Activated T-helper 1 cell treated with anti-CD3 and anti-CD28 coated beads, Interleukin-12 subunit alpha, Interleukin-12 subunit beta, Interleukin-2, Interleukin-4 antibody, amounts not matched to agents 30 ng/mL and 10 ng/mL and 1 ng/mL, durations not matched to agents 14 hours and 24 hours and 36 hours (primary cell): ENCODE results near the gene PAGE2B. TPM values are rescaled to one million over a fixed set of nuclear protein-coding genes. Genes with fewer than 3 reads are reported as not detected.
"Not testable (repeated sequence)": the region's sequence is repeated elsewhere in the genome, so short reads cannot be mapped to it uniquely, and the experiment has no call there.

Experiments used
- DNase-seq: peaks from one replicate; pipeline ENCODE4 v3.0.0; 2021; ENCODE audit warnings: low spot score
- H3K27ac Mint-ChIP-seq: one replicate; pipeline ENCODE4 v1.8.0; 2021; ENCODE audit warnings: mild to moderate bottlenecking, mixed read lengths
- H3K27me3 Mint-ChIP-seq: one replicate; pipeline ENCODE4 v1.8.0; 2022; ENCODE audit warnings: mild to moderate bottlenecking, moderate library complexity, mixed read lengths; ENCODE audit not compliant: insufficient read depth
- H3K36me3 Mint-ChIP-seq: one replicate; pipeline ENCODE4 v1.8.0; 2021; ENCODE audit warnings: low read depth, mixed read lengths
- H3K4me1 Mint-ChIP-seq: one replicate; pipeline ENCODE4 v1.8.0; 2021; ENCODE audit warnings: low read depth, mixed read lengths
- H3K4me3 Mint-ChIP-seq: one replicate; pipeline ENCODE4 v1.8.0; 2021; ENCODE audit warnings: mild to moderate bottlenecking, moderate library complexity, mixed read lengths
- H3K9me3 Mint-ChIP-seq: one replicate; pipeline ENCODE4 v1.8.0; 2021; ENCODE audit warnings: mixed read lengths
- intact Hi-C: fragments of 100-400 bp; cut with micrococcal nuclease; formaldehyde crosslinking; loops from one replicate; pipeline ENCODE4 v1.15.1; 2024
- total RNA-seq: library from RNA; stranded (reverse); gene quantifications from 2 replicates; pipeline ENCODE4 v1.2.3, GENCODE V29; 2022

PAGE2B gene
- not detected in 2 replicates for total RNA-seq

DNA sequence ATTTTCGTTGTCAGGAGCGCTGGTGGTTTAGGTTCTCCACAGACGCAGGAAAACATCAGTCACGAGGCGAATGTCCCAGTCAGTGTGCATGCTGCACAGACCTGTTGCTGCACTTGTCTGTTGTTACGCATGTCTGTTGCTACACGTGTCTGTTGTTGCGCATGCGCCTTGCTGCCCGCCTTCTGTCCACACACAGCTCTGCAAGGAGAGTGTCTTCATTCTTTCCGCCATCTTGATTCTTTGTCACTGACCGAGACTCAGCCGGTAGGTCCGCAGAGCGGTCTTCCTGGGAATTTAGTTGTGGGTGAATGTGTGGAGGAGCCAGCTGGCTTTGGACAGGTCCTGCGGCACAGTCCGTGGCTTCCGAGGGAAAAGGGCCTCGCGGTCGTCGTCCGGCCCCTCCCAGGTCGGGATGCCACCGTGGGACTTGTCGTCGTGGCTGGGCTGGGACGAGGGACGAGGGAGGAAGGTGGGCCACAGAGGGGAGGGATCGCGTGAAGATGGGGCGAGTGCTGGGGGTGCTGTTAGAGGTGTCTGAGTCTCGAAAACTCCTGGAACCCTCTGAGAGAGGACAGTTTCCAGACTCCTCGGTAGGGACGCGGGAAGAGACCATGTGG is at the start of gene PAGE2B:
Gene PAGE2B (plus strand): TSS at position 180 of the 617 bp plus-strand sequence. CDS start 1,012 bp downstream, outside the sequence.
- no peaks in the 10 kb centered on the region for H3K36me3 Mint-ChIP-seq
- no peak for DNase-seq
- no peaks in the 10 kb centered on the region for H3K9me3 Mint-ChIP-seq
- intact Hi-C loops: no loop called here
- no peak within 1 kb of the TSS for H3K27ac Mint-ChIP-seq
- no peaks in the 10 kb centered on the region for H3K4me1 Mint-ChIP-seq
- H3K4me3 Mint-ChIP-seq: no peak within 1 kb of the TSS
- no peaks in the 10 kb centered on the region for H3K27me3 Mint-ChIP-seq

- no peak overlapping the region for H3K4me3 Mint-ChIP-seq
- H3K9me3 Mint-ChIP-seq: no peaks in the 10 kb centered on the region
- H3K4me1 Mint-ChIP-seq: no peaks in the 10 kb centered on the region
- H3K27ac Mint-ChIP-seq: no peak overlapping the region
- H3K36me3 Mint-ChIP-seq: no peaks in the 10 kb centered on the region
- DNase-seq: no peak
- H3K27me3 Mint-ChIP-seq: peaks cover 2% of the 10 kb centered on the region
- intact Hi-C loops: no loop called here
Observed at GRCh38 chrX:55026143-55026542, 48.7 kb upstream of the PAGE2B start.

DNA sequence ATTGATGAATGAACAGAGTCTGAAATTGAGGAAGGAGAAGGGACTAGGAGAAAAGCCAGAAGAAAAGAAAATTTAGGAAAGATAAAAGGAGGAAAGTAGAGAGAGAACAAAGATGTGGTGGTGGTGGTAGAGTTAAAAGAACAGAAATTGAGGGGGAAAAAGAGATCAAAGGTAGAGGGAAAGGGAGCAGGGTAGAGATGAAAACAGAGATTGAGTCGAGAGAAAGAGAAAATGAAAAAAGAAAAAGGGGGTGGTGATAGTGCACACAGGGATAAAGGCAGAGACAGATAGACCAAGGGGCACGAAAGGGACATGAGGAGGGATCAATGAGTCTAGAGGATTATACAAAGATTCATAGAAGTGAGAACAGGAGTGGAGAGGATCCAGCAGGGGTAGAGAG is 48.0 kb upstream of the PAGE2B start:
- H3K27me3 Mint-ChIP-seq: peaks cover 2% of the 10 kb centered on the region

GRCh38 chrX:55028040-55028439 is 46.8 kb upstream of the PAGE2B start:
- H3K4me3 Mint-ChIP-seq: no peak overlapping the region
- H3K4me1 Mint-ChIP-seq: no peaks in the 10 kb centered on the region
- H3K27me3 Mint-ChIP-seq: peaks cover 2% of the 10 kb centered on the region
- H3K27ac Mint-ChIP-seq: no peak overlapping the region
- no peaks in the 10 kb centered on the region for H3K9me3 Mint-ChIP-seq
- no peaks in the 10 kb centered on the region for H3K36me3 Mint-ChIP-seq
- intact Hi-C loops: no loop called here
- no peak for DNase-seq

More for the DNA sequence above, 48.0 kb upstream of the PAGE2B start:
- Mint-ChIP-seq H3K27ac (no peak overlapping the region), H3K4me3 (no peak overlapping the region), H3K9me3 (no peaks in the 10 kb centered on the region), H3K4me1 (no peaks in the 10 kb centered on the region), H3K36me3 (no peaks in the 10 kb centered on the region)
- DNase-seq: no peak
- intact Hi-C loops: no loop called here

DNA sequence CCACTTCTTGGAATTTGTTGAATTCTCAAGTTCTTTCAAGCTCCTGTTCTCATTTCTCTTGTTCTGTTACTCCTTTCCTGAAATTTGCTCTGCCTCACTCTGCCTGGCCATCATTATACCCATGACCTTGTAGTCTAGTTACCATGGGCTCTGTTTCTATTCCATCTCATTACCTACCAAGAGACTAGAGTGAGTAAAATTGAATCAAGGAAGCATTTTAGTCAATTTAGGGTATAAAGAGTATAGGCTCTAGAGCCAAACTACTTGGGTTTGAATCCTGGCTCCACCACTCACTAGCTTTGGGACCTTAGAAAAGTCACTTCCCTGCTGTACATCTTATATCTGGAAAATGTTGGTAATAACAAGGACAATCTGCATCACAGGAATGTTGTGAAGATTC is 46.2 kb upstream of the PAGE2B start:
- Mint-ChIP-seq H3K9me3 (no peaks in the 10 kb centered on the region), H3K4me1 (no peaks in the 10 kb centered on the region), H3K27me3 (peaks cover 2% of the 10 kb centered on the region), H3K36me3 (no peaks in the 10 kb centered on the region), H3K27ac (no peak overlapping the region), H3K4me3 (no peak overlapping the region)
- no peak for DNase-seq
- intact Hi-C loops: no loop called here

- no peak overlapping the region for H3K4me3 Mint-ChIP-seq
- DNase-seq: no peak
- H3K4me1 Mint-ChIP-seq: no peaks in the 10 kb centered on the region
- no peaks in the 10 kb centered on the region for H3K9me3 Mint-ChIP-seq
- H3K27me3 Mint-ChIP-seq: peaks cover 2% of the 10 kb centered on the region
- intact Hi-C loops: no loop called here
- H3K27ac Mint-ChIP-seq: no peak overlapping the region
- H3K36me3 Mint-ChIP-seq: no peaks in the 10 kb centered on the region
Observed at GRCh38 chrX:55029291-55029690, 45.5 kb upstream of the PAGE2B start.

DNA sequence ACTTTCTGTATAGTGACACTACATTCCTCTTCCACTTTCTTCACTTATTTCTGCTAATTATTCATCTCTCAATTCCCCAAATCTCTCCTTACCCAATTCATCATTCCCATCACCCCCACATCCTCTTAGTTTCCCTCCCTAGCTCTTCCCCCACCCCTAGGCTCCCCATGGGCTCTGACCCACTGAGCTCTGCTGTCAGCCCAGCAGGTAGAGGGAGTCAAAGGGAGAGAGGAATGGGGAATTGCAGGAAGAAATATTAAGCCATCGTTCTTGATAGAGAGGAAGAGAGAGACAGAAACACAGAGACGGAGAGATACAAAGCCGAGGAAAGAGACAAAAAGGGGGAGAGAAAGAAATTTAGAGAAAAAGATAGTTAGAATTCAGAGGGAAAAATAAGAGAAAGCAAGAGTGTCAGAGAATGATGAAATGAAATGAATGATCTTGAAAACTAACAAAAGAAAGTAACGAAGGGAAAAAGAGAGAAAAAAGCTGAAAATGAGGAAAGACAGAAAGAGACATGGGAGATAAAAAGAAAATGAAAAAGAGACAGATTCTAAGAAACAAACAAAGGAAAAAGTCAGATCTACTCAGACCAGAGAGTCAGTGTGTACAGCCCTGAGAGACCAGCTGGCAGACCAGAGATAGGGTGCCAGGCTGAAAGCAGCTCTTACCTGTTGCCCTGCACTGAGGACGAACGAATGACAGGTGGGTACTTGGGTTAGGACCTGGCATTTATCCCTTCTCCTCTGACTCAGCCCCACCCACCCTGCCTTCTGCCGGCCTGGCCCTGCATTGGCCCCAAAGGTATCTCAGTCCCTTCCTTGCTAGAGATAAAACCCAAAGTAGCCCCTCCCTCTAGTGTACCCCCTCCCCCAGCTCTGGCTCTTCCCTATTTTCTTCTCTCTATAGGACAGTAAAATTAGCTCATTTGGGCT is 44.3 kb upstream of the PAGE2B start, which contains the start of gene ALAS2:
Gene ALAS2 (minus strand): TSS at position 707 of the 935 bp plus-strand sequence. CDS start 4,977 bp downstream, outside the sequence.
- no peaks in the 10 kb centered on the region for H3K36me3 Mint-ChIP-seq
- H3K4me3 Mint-ChIP-seq: no peak within 1 kb of the TSS
- no peaks in the 10 kb centered on the region for H3K9me3 Mint-ChIP-seq
- H3K4me1 Mint-ChIP-seq: no peaks in the 10 kb centered on the region
- H3K27ac Mint-ChIP-seq: no peak within 1 kb of the TSS
- intact Hi-C loops: no loop called here
- no peaks in the 10 kb centered on the region for H3K27me3 Mint-ChIP-seq
- no peak for DNase-seq

DNA sequence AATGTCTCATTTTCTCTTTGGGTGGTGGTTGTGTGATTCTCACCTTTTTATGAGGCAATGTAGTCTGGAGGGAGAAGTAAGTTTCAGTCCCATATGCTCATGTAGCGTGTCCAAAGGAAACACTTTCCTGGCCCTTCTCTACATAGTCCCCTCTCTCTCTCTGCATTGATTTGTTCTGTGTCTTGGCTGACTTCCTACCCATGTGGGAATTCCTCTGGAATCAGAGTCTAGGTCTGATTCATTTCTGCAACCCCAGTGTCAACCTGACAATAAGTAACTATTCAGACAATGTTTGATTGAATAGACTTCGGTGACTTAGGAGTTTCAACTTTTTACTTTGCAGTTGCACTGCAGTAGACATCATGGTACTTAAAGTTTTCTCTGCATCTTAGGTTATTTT is 41.4 kb upstream of the PAGE2B start:
- no peak for DNase-seq
- Mint-ChIP-seq H3K9me3 (no peaks in the 10 kb centered on the region), H3K27ac (no peak overlapping the region), H3K27me3 (no peaks in the 10 kb centered on the region), H3K4me3 (no peak overlapping the region), H3K36me3 (no peaks in the 10 kb centered on the region), H3K4me1 (no peaks in the 10 kb centered on the region)
- intact Hi-C loops: no loop called here

DNA sequence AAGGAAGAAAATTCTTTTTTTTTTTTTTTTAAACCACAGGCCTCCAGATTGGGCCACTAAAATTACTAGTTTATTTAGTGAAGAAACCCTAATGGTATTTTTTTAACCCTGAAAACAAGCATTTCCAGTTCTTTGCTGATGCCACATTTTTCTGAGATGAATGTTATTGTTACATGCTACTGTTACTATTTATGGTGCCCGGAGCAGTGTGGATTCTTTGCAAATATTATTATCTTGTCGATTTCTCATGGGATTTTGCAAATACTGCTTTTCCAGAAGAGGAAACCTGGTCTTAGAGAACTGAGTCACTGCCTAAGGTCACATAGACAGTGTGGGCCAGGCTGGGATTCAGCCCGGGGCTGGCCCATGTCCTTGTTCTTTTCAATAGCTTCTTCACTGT is 35.4 kb upstream of the PAGE2B start:
- Mint-ChIP-seq H3K36me3 (no peaks in the 10 kb centered on the region), H3K9me3 (no peaks in the 10 kb centered on the region), H3K4me3 (no peak overlapping the region), H3K27me3 (peaks cover 2% of the 10 kb centered on the region), H3K4me1 (no peaks in the 10 kb centered on the region), H3K27ac (no peak overlapping the region)
- intact Hi-C loops: no loop called here
- no peak for DNase-seq

- no peaks in the 10 kb centered on the region for H3K4me1 Mint-ChIP-seq
- no peaks in the 10 kb centered on the region for H3K36me3 Mint-ChIP-seq
- no peak overlapping the region for H3K27ac Mint-ChIP-seq
- no peak overlapping the region for H3K4me3 Mint-ChIP-seq
- no peaks in the 10 kb centered on the region for H3K9me3 Mint-ChIP-seq
- H3K27me3 Mint-ChIP-seq: peaks cover 2% of the 10 kb centered on the region
- intact Hi-C loops: no loop called here
- DNase-seq: no peak
Observed at GRCh38 chrX:55041514-55041913, 33.3 kb upstream of the PAGE2B start.

DNA sequence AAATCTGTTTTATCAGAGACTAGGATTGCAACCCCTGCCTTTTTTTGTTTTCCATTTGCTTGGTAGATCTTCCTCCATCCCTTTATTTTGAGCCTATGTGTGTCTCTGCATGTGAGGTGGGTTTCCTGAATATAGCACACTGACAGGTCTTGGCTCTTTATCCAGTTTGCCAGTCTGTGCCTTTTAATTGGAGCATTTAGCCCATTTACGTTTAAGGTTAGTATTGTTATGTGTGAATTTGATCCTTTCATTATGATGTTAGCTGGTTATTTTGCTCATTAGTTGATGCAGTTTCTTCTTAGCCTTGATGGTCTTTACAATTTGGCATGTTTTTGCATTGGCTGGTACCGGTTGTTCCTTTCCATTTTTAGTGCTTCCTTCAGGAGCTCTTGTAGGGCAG is 24.2 kb upstream of the PAGE2B start:
- H3K9me3 Mint-ChIP-seq, H3K4me1 Mint-ChIP-seq, H3K36me3 Mint-ChIP-seq, H3K4me3 Mint-ChIP-seq, H3K27ac Mint-ChIP-seq, DNase-seq, H3K27me3 Mint-ChIP-seq: not testable (repeated sequence)
- intact Hi-C loops: loop anchor here (10.0 kb wide), 1 partner anchor 1006 kb away; the partner anchor contains the start of gene PHF8

DNA sequence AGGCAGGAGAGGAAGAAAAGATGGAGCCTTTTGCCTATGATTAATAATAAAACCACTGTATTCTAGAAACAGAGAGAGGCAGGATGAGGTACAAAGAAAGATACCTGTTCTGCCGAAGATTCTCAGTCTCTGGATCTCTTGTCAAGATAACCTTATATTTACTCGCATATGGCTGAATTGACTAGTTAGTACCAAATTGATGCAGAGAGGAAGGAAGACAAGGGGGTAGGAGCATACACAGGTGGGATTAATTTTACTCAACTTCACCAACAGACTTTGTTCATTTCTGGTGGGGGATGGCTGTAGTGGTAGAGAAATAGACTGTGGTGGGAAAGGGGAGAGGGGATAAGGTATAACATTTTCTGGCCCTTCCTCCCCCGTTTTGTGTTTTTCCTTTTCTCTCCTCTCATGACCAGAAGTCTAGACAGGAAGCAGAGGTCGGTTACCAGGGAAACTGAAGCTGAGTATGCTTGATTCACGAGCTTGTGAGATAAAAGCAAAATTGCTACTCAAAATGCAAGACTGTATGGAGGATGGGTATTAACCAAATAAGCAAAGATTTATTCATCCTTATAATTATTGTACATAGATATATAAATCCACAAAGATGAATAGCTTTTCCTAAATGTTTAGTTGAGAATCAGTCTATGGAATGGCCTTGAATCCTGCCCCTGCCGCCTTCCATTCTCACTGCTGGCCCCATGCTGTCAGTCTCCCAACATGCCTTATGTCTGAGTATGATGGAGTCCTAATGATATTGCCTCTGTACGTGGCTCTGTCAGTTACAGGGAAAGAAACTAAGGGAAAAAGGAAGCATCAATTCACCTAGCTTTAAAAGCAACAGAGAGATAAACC is 17.8 kb upstream of the PAGE2B start:
- H3K36me3 Mint-ChIP-seq: no peaks in the 10 kb centered on the region
- H3K4me1 Mint-ChIP-seq: peaks cover 12% of the 10 kb centered on the region
- peak overlapping the region; percentile 58 for H3K4me3 Mint-ChIP-seq
- peak; percentile 0 for DNase-seq
- intact Hi-C loops: loop anchor here (1.0 to 10.0 kb wide), 7 partner anchors 58 to 1740 kb away; partner anchors contain the start of gene PHF8
- no peak overlapping the region for H3K27ac Mint-ChIP-seq
- no peaks in the 10 kb centered on the region for H3K27me3 Mint-ChIP-seq
- H3K9me3 Mint-ChIP-seq: no peaks in the 10 kb centered on the region
